SK-N-SH (cell line): ENCODE results near the gene AKT2.

ENCODE experiments used
- CHD2 ChIP-seq: fragments of 150-350 bp; IDR thresholded peaks from 2 replicates; pipeline ENCODE4 v1.6.1; 2018; ENCODE audit warnings: low read length; ENCODE audit not compliant: partially characterized antibody
- EP300 ChIP-seq, 2 experiments: IDR thresholded peaks; 2 replicates each; pipeline versions ENCODE4 v1.4.0 to v1.6.1; 2012; ENCODE audit warnings: borderline replicate concordance in 1 of 2, low read depth in 1 of 2, low read length in 1 of 2
- EZH2phosphoT487 ChIP-seq: fragments of 200-600 bp; sonication (generic); IDR thresholded peaks from 2 replicates; pipeline ENCODE4 v1.6.1; 2017; ENCODE audit warnings: low read depth, mixed run types, mild to moderate bottlenecking, antibody characterized with exemption, moderate library complexity, borderline replicate concordance
- JUND ChIP-seq: IDR thresholded peaks from 2 replicates; pipeline ENCODE4 v1.4.0; 2012
- MEF2A ChIP-seq: IDR thresholded peaks from 2 replicates; pipeline ENCODE4 v1.4.0; 2012; ENCODE audit warnings: low read depth, borderline replicate concordance
- NRF1 ChIP-seq: IDR thresholded peaks from 2 replicates; pipeline ENCODE4 v1.6.1; 2012; ENCODE audit warnings: low read depth, mild to moderate bottlenecking, low read length
- RAD21 ChIP-seq: IDR thresholded peaks from 2 replicates; pipeline ENCODE4 v1.6.1; 2012; ENCODE audit warnings: mild to moderate bottlenecking, low read length
- TEAD4 ChIP-seq: IDR thresholded peaks from 2 replicates; pipeline ENCODE4 v1.4.0; 2012; ENCODE audit warnings: mild to moderate bottlenecking, borderline replicate concordance; ENCODE audit not compliant: insufficient read depth
- TF ChIP-seq, protein P1 (sequence below): fragments of 150-350 bp; IDR thresholded peaks from 2 replicates; pipeline ENCODE4 v1.6.1; 2016; ENCODE audit warnings: mild to moderate bottlenecking, low read depth, low read length
- TF ChIP-seq, protein P2 (sequence below): fragments of 200-600 bp; sonication (generic); IDR thresholded peaks from 2 replicates; pipeline ENCODE4 v1.6.1; 2017; ENCODE audit warnings: antibody characterized with exemption, mild to moderate bottlenecking, moderate library complexity
- TF ChIP-seq, protein P3 (sequence below): IDR thresholded peaks from 2 replicates; pipeline ENCODE4 v1.4.0; 2012; ENCODE audit warnings: low read depth

DNA sequence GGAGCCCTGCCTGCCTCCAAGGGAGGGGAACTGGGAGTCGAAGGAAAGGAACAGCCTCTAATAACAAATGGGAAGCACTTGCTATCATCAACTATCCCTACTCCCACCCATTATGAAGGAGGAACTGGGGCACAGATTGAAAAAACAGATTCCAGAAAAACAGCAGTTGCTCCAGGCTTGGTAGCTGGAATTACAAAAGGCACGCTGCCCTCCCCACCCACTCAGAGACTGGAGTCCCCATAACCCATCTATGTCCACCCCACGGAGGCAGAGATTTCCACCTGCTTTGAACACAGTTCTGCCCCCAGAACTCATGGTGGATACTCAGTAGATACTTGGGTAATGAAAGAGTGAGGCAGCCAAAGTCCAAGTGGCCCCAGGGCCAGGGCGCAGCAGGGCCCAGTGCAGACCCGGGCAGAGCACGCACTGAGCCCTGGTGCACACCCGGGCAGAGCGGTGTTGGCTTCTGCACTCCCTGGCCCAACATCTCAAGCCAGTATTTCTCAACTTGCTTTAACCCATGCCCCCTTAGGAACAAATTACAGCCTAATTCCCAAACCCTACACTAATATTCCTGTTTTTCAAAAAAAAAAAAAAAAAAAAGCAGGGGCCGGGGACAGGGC lies 39.5 kb downstream of the AKT2 start:
- TF ChIP-seq, protein P1, sequence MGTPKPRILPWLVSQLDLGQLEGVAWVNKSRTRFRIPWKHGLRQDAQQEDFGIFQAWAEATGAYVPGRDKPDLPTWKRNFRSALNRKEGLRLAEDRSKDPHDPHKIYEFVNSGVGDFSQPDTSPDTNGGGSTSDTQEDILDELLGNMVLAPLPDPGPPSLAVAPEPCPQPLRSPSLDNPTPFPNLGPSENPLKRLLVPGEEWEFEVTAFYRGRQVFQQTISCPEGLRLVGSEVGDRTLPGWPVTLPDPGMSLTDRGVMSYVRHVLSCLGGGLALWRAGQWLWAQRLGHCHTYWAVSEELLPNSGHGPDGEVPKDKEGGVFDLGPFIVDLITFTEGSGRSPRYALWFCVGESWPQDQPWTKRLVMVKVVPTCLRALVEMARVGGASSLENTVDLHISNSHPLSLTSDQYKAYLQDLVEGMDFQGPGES: no peak
- TF ChIP-seq EZH2phosphoT487: no peak
- TF ChIP-seq TEAD4: no peak
- no peak for TF ChIP-seq RAD21
- TF ChIP-seq MEF2A: no peak
- no peak for TF ChIP-seq JUND
- no peak for TF ChIP-seq CHD2
- TF ChIP-seq, protein P2, sequence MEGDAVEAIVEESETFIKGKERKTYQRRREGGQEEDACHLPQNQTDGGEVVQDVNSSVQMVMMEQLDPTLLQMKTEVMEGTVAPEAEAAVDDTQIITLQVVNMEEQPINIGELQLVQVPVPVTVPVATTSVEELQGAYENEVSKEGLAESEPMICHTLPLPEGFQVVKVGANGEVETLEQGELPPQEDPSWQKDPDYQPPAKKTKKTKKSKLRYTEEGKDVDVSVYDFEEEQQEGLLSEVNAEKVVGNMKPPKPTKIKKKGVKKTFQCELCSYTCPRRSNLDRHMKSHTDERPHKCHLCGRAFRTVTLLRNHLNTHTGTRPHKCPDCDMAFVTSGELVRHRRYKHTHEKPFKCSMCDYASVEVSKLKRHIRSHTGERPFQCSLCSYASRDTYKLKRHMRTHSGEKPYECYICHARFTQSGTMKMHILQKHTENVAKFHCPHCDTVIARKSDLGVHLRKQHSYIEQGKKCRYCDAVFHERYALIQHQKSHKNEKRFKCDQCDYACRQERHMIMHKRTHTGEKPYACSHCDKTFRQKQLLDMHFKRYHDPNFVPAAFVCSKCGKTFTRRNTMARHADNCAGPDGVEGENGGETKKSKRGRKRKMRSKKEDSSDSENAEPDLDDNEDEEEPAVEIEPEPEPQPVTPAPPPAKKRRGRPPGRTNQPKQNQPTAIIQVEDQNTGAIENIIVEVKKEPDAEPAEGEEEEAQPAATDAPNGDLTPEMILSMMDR: no peak
- TF ChIP-seq NRF1: no peak
- TF ChIP-seq, protein P3, sequence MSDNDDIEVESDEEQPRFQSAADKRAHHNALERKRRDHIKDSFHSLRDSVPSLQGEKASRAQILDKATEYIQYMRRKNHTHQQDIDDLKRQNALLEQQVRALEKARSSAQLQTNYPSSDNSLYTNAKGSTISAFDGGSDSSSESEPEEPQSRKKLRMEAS: no peak
- TF ChIP-seq EP300 (IDR thresholded peaks at IDR 0.05; ENCODE audit: borderline replicate concordance in 1 of 2, low read depth in 1 of 2, low read length in 1 of 2): no peak
